ENCODE results near the gene THOC2.
A peak's percentile ranks its signal among the peaks of the same experiment; 100 is the strongest.
"Not testable (repeated sequence)": the region's sequence is repeated elsewhere in the genome, so short reads cannot be mapped to it uniquely, and the experiment has no call there.

The THOC2 gene

GRCh38 chrX:123665197-123665596, 67.7 kb downstream of the THOC2 start:
- peak; percentile 10 for DNase-seq

- peak; percentile 19 for DNase-seq
These were observed 68.2 kb downstream of the THOC2 start for GRCh38 chrX:123664467-123665167.

- DNase-seq: not testable (repeated sequence)
These were observed 69.1 kb downstream of the THOC2 start for GRCh38 chrX:123663720-123664119.

GRCh38 chrX:123656507-123656906, 76.3 kb downstream of the THOC2 start:
- not testable (repeated sequence) for DNase-seq

GRCh38 chrX:123648811-123649181, 84.1 kb downstream of the THOC2 start:
- not testable (repeated sequence) for DNase-seq

GRCh38 chrX:123648028-123648810, 84.6 kb downstream of the THOC2 start:
- peak; percentile 45 for DNase-seq

GRCh38 chrX:123647244-123647643, 85.6 kb downstream of the THOC2 start:
- no peak for DNase-seq

- DNase-seq: no peak
These were observed 103.3 kb downstream of the THOC2 start for GRCh38 chrX:123629502-123629901.

- no peak for DNase-seq
These were observed 105.9 kb downstream of the THOC2 start for GRCh38 chrX:123626962-123627361.

GRCh38 chrX:123625952-123626351, 106.9 kb downstream of the THOC2 start:
- no peak for DNase-seq

- no peak for DNase-seq
These were observed 107.4 kb downstream of the THOC2 start for GRCh38 chrX:123625477-123625876.

- no peak for DNase-seq
These were observed 115.8 kb downstream of the THOC2 start for GRCh38 chrX:123617007-123617406.

- DNase-seq: no peak
These were observed 121.9 kb downstream of the THOC2 start for GRCh38 chrX:123610915-123611314.

- DNase-seq: no peak
These were observed 125.0 kb downstream of the THOC2 start for GRCh38 chrX:123607806-123608205.

GRCh38 chrX:123607270-123607669, 125.6 kb downstream of the THOC2 start:
- DNase-seq: no peak

- no peak for DNase-seq
These were observed 129.4 kb downstream of the THOC2 start for GRCh38 chrX:123603491-123603890.

- DNase-seq: no peak
These were observed 131.4 kb downstream of the THOC2 start for GRCh38 chrX:123601437-123601836.

- no peak for DNase-seq
These were observed 132.7 kb downstream of the THOC2 start for GRCh38 chrX:123600181-123600580.

GRCh38 chrX:123590842-123591486, 141.9 kb downstream of the THOC2 start:
- peak; percentile 71 for DNase-seq

GRCh38 chrX:123588723-123589122, 144.1 kb downstream of the THOC2 start:
- no peak for DNase-seq

GRCh38 chrX:123581586-123581985, 151.3 kb downstream of the THOC2 start:
- DNase-seq: no peak

- DNase-seq: no peak
These were observed 152.1 kb downstream of the THOC2 start for GRCh38 chrX:123580792-123581191.

GRCh38 chrX:123574027-123574426, 158.8 kb downstream of the THOC2 start:
- DNase-seq: not testable (repeated sequence)

All from kidney glomerular epithelial cell (primary cell).